IPS-NIHi11 (cell line): ENCODE measurements around the gene MLXIP.
"Not testable (repeated sequence)": the region's sequence is repeated elsewhere in the genome, so short reads cannot be mapped to it uniquely, and the experiment has no call there.

ENCODE experiments used
- DNase-seq: peaks from one replicate; pipeline ENCODE4 v3.0.0; 2012; ENCODE audit warnings: mixed read lengths, low spot score

MLXIP gene, protein sequence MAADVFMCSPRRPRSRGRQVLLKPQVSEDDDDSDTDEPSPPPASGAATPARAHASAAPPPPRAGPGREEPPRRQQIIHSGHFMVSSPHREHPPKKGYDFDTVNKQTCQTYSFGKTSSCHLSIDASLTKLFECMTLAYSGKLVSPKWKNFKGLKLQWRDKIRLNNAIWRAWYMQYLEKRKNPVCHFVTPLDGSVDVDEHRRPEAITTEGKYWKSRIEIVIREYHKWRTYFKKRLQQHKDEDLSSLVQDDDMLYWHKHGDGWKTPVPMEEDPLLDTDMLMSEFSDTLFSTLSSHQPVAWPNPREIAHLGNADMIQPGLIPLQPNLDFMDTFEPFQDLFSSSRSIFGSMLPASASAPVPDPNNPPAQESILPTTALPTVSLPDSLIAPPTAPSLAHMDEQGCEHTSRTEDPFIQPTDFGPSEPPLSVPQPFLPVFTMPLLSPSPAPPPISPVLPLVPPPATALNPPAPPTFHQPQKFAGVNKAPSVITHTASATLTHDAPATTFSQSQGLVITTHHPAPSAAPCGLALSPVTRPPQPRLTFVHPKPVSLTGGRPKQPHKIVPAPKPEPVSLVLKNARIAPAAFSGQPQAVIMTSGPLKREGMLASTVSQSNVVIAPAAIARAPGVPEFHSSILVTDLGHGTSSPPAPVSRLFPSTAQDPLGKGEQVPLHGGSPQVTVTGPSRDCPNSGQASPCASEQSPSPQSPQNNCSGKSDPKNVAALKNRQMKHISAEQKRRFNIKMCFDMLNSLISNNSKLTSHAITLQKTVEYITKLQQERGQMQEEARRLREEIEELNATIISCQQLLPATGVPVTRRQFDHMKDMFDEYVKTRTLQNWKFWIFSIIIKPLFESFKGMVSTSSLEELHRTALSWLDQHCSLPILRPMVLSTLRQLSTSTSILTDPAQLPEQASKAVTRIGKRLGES

GRCh38 chr12:122078141-122079032 is at the start of gene MLXIP:
MLXIP (plus strand) TSS chr12:122078756; CDS start chr12:122078854, 98 bp downstream.
- peak; percentile 98 for DNase-seq

GRCh38 chr12:122028905-122029560 is 49.5 kb upstream of the MLXIP start:
- no peak for DNase-seq

DNA sequence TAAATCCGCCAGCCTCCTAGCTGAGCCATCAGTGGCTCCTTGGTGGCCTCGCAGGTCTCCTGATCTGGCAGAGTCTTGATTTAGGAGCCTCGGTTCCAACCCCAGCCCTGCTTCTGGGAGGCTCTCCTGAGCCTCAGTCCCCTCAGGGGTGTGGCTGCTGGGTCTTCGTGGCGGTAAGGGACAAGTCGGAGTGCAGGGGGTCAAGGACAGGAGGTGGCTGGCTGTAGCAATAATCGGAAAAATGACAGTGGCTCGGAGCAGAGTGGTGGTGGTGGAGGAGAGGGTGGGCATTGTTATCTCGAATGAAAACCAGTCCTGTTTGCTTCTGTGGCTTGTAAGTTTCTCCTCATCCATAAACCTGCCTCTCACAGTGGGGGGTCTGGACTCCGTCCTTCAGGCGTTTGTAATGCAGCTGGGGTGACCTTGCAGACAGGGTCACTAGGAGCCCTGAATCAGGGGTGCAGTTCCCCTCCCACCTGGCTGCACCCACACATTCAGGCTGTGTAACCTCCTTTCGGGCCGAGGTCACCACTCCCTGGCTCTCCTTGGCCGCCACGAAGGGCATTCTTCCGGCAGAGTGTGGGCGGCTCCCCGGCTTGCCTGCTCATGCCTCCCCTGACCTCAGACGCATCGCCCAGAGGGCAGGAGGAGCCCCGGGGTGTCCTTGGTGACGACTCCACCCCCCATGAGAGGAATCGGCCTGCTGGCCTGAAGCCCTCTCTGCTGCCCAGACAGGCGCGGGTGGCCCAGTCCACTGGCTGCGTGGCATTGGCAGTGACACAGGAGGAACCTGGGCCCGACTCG is 48.7 kb upstream of the MLXIP start:
- no peak for DNase-seq

DNA sequence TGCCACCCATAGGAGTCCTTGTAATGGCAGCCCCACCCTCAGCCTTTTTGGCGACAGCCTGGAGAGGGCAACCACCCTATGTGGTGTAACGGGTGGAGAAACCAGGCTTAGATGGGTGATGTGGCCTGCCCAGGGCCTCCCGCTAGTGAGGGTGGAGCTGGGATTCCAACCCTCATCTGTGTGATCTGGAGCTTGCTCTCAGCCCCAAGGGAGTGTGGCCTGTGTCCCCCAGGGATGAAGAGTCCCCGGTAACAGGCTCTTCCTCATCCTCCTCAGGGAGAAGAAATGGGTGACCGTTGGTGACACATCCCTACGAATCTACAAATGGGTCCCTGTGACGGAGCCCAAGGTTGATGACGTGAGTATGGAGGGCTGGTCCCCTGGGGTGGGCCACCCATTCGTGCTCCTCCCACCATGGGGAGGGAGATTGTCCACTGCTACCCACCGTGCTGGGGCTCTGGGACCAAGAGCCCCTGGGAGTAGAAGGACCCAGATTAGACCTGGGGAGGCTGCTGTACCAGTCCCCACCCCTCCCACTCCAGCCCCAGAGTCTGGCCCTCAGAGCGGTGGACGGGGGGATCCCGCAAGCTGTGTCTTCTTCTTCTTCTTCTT is 48.0 kb upstream of the MLXIP start:
- DNase-seq: no peak

- DNase-seq: peak; percentile 92
These were observed 47.0 kb upstream of the MLXIP start for GRCh38 chr12:122031342-122032216.

- DNase-seq: no peak
These were observed 46.0 kb upstream of the MLXIP start for GRCh38 chr12:122032580-122032979.

DNA sequence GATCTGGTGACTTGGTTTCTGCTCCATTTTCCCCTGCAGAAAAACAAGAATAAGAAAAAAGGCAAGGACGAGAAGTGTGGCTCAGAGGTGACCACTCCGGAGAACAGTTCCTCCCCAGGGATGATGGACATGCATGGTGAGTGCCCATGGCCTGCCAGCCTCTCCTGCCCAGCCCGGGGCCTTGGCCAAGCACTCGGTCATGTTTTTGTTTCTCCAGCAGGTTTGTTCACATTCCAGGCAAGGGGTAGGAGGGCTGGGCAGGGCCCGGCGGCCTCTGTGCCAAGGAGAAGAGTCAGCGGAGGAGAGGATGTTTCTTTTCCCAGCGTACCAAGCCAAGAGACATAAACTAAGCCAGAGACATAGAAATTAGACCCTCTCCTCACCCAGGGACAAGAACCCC is 43.3 kb upstream of the MLXIP start:
- DNase-seq: peak; percentile 51

- DNase-seq: no peak
These were observed 42.4 kb upstream of the MLXIP start for GRCh38 chr12:122036153-122036552.

- DNase-seq: no peak
These were observed 37.8 kb upstream of the MLXIP start for GRCh38 chr12:122040579-122041386.

DNA sequence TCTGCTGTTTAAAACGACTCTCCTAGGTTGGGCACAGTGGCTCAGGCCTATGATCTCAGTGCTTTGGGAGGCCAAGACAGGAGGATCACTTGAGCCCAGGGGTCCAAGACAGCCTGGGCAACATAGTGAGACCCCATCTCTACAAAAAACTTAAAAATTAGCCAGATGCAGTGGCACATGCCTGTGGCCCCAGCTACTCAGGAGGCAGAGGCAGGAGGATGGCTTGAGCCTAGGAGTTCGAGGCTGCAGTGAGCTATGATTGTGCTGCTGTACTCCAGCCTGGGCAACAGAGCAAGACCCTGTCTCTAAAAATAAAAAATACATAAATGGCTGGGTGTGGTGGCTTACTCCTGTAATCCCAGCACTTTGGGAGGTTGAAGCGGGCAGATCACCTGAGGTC is 37.1 kb upstream of the MLXIP start:
- DNase-seq: not testable (repeated sequence)

GRCh38 chr12:122042910-122043309 is 35.6 kb upstream of the MLXIP start:
- DNase-seq: no peak

DNA sequence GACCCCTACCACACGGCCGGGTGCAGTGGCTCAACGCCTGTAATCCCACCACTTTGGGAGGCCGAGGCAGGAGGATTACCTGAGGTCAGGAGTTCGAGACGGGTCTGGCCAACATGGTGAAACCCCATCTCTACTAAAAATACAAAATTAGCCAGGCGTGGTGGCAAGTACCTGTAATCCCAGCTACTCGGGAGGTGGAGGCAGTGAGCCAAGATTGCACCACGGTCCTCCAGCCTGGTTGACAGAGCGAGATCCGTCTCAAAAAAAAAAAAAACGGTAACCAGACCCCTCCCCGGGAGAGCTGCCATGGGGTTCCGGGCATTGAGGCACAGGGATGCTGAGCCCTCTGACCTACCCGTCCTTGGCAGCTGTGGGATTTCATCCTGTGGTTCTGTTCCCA is 35.1 kb upstream of the MLXIP start:
- no peak for DNase-seq

- no peak for DNase-seq
These were observed 33.3 kb upstream of the MLXIP start for GRCh38 chr12:122045262-122045661.

GRCh38 chr12:122046145-122046544 is 32.4 kb upstream of the MLXIP start:
- no peak for DNase-seq

- no peak for DNase-seq
These were observed 30.4 kb upstream of the MLXIP start for GRCh38 chr12:122048151-122048550.

GRCh38 chr12:122049827-122050226 is 28.7 kb upstream of the MLXIP start:
- DNase-seq: no peak

GRCh38 chr12:122050706-122051105 is 27.9 kb upstream of the MLXIP start:
- no peak for DNase-seq

DNA sequence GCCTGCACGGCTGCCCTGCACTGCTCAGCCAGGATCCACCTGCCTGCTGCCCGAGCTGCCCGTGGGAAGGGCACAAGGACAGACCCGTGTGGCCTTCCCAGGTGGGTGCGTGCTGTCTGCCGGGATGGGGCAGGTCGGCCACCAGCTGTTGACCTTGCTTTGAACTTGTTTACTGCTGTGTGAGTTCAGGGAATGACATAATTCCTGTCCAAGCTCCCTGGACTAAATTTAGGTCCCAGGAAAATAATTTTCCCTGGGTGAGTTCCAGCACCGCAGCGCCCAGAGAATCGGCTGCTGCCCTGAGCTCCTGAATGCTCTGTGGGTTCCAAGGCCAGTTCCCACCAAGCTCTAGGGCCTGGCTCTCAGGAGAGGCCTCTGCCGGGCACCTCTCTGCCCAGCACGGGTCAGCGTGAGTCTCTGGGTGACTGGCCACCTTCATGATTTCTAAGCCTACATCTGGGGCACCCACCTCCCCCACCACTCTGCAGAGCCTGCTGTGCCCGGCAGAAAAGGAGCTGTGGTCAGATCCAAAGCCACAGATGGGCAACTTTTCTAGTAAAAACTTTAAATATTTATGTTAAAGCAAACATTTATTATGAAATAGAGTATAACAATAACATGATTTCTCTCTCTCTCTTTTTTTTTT is 27.2 kb upstream of the MLXIP start:
- DNase-seq: no peak
